Spleen (tissue), 11 donors: ENCODE measurements around the gene CDK14. TPM values are rescaled to one million over a fixed set of nuclear protein-coding genes. Genes with fewer than 3 reads are reported as not detected.

ENCODE experiments used
- DNase-seq: peaks from one replicate; pipeline ENCODE4 v3.0.0-alpha.2; 2020
- H3K27ac ChIP-seq, 8 donors: fragments of 200-600 bp; sonication (generic) in 7 of 8; 1 replicate in 4 of 8; 2 replicates in 4 of 8; pipeline versions ENCODE4 v1.5.0 to v1.8.0; 2016 to 2021; ENCODE audit warnings: inconsistent platforms in 4 of 8, mild to moderate bottlenecking in 4 of 8, moderate library complexity in 1 of 8
- H3K27me3 ChIP-seq, 7 donors: fragments of 200-600 bp; sonication (generic) in 6 of 7; replicated peaks in 1 of 7; 1 replicate in 4 of 7; 2 replicates in 3 of 7; pipeline versions ENCODE4 v1.5.0 to v1.8.0; 2016 to 2021; ENCODE audit warnings: inconsistent platforms in 3 of 7, mild to moderate bottlenecking in 1 of 7
- H3K36me3 ChIP-seq, 6 donors: fragments of 200-600 bp; sonication (generic) in 5 of 6; 1 replicate in 4 of 6; 2 replicates in 2 of 6; pipeline versions ENCODE4 v1.5.0 to v1.8.0; 2016 to 2021; ENCODE audit warnings: inconsistent platforms in 2 of 6
- H3K4me1 ChIP-seq, 6 donors: fragments of 200-600 bp; sonication (generic) in 5 of 6; 1 replicate in 3 of 6; 2 replicates in 3 of 6; pipeline versions ENCODE4 v1.5.0 to v1.8.0; 2016 to 2021; ENCODE audit warnings: inconsistent platforms in 3 of 6
- H3K4me3 ChIP-seq, 8 donors: fragments of 200-600 bp; sonication (generic) in 7 of 8; 1 replicate in 4 of 8; 2 replicates in 4 of 8; pipeline versions ENCODE4 v1.5.0 to v1.8.0; 2016 to 2021; ENCODE audit warnings: inconsistent platforms in 4 of 8, mild to moderate bottlenecking in 4 of 8, moderate library complexity in 2 of 8
- H3K9me3 ChIP-seq, 8 donors: fragments of 200-600 bp; sonication (generic) in 7 of 8; 1 replicate in 4 of 8; 2 replicates in 4 of 8; pipeline versions ENCODE4 v1.5.0 to v1.8.0; 2016 to 2021; ENCODE audit warnings: inconsistent platforms in 4 of 8
- POLR2A ChIP-seq, 3 donors: fragments of 450-650 bp; IDR thresholded peaks; one replicate each; pipeline ENCODE4 v1.5.1; 2017; ENCODE audit warnings: antibody characterized with exemption in 3 of 3, mild to moderate bottlenecking in 1 of 3
- POLR2AphosphoS5 ChIP-seq, 3 donors: sonication (generic); formaldehyde crosslinking; IDR thresholded peaks; one replicate each; pipeline ENCODE4 v1.5.1; 2017; ENCODE audit warnings: antibody characterized with exemption in 3 of 3
- WGBS, 5 donors: extraction: QIAGEN DNeasy Blood & Tissue Kit in 3 of 5; methylation state at CpG; one replicate each; pipeline versions ENCODE4 v1.1.5 to v1.1.7; 2013 to 2018; 5-methylcytosine and 5-hydroxymethylcytosine counted together
- intact Hi-C: fragments of 100-400 bp; cut with DNase I; formaldehyde crosslinking; loops from one replicate; pipeline ENCODE4 v1.15.0; 2023; ENCODE audit warnings: low total_unique reads
- polyA plus RNA-seq, 3 donors: library from polyadenylated mRNA; stranded (reverse); fragments of 200-250 nt; gene quantifications; one replicate each; pipeline ENCODE4 v1.2.1, GENCODE V29; 2013
- total RNA-seq, 7 donors: library from RNA; depleted of rRNA in 3 of 7; stranded (reverse); fragments of >200 nt in 3 of 7; fragmentation: NEBNext Ultra II Directional in 4 of 7; extraction: Animal tissue kit (Norgen Biotek cat#: 25700) in 4 of 7; gene quantifications; one replicate each; pipeline versions ENCODE4 v1.1.0 to v1.2.1, GENCODE V29; 2016 to 2021
- TF ChIP-seq, protein P1 (sequence below), 11 experiments: fragments of 200-600 bp in 7 of 11; fragments of 450-650 bp in 4 of 11; sonication (generic) in 4 of 11; IDR thresholded peaks in 8 of 11; conservative IDR thresholded peaks in 3 of 11; 1 replicate in 7 of 11; 2 replicates in 4 of 11; pipeline versions ENCODE4 v1.4.0 to v1.8.0; 2016 to 2021; ENCODE audit warnings: antibody characterized with exemption in 11 of 11, inconsistent platforms in 4 of 11, mild to moderate bottlenecking in 1 of 11
- donor health status: healthy with polysubstance abuse.
- donor health status: DM: no; HTN: no; CAD: no; lungs with moderate emphysema.
- donor health status: DM: no; HTN: no; CAD: no.
- donor health status: Bipolar disorder and iron deficiency.
- donor health status: healthy.
- donor health status: DM: no; HTN: no; CAD: no.
- donor health status: DM: yes; HTN: yes; CAD: no.

The CDK14 gene
- total and polyA plus RNA-seq, 10 donors: 6.6 to 109 (median 51.2) TPM

DNA sequence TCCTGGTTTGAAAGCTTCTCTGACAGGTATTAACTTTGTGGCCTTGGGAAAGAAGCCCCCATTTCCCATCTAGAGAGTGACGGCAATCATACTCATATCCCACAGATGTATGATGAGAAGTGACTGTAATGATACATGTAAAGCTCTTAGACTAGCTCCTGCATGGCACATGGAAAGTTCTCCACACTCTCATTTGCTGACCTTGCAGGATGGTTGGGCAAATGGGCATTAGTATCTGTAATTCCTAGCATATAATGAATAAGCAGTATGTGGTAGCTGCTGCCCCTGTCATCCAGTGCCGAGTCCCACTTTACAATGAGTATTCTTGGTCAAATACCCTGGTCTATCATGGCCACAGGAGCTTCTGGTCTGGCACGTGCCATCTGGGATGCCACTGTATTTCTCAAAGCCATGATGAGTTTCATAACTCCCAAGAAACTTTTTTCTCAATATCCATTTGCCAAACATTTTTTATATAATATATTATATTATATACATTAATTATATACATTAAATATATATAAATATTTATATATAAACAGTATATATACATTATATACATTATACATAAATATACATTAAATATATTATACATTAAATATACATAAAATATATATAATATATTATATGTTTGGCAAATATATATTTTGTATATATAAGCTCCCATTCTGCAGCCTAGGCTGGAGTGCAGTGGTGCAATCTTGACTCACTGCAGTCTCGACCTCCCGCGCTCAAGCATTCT, 561.6 kb downstream of the CDK14 start:
- Histone ChIP-seq H3K4me3 (no peak overlapping the region), H3K36me3 (no peaks in the 10 kb centered on the region), H3K27me3 (no peaks in the 10 kb centered on the region), H3K27ac (no peak overlapping the region), H3K4me1 (no peaks in the 10 kb centered on the region), H3K9me3 (no peaks in the 10 kb centered on the region)
- WGBS, 5 donors: 79 to 82% (median 79%) methylated on average over 6 of the region's 6 CpGs
- DNase-seq: no peak
- TF ChIP-seq POLR2AphosphoS5 (IDR thresholded peaks at IDR 0.05) (no peak), POLR2A (IDR thresholded peaks at IDR 0.05) (no peak)
- TF ChIP-seq, protein P1, sequence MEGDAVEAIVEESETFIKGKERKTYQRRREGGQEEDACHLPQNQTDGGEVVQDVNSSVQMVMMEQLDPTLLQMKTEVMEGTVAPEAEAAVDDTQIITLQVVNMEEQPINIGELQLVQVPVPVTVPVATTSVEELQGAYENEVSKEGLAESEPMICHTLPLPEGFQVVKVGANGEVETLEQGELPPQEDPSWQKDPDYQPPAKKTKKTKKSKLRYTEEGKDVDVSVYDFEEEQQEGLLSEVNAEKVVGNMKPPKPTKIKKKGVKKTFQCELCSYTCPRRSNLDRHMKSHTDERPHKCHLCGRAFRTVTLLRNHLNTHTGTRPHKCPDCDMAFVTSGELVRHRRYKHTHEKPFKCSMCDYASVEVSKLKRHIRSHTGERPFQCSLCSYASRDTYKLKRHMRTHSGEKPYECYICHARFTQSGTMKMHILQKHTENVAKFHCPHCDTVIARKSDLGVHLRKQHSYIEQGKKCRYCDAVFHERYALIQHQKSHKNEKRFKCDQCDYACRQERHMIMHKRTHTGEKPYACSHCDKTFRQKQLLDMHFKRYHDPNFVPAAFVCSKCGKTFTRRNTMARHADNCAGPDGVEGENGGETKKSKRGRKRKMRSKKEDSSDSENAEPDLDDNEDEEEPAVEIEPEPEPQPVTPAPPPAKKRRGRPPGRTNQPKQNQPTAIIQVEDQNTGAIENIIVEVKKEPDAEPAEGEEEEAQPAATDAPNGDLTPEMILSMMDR (IDR thresholded peaks at IDR 0.05 in 8 of 11, conservative IDR thresholded peaks at IDR 0.05 in 3 of 11): no peak
- intact Hi-C loops: no loop called here

GRCh38 chr7:91162436-91162835, 566.3 kb downstream of the CDK14 start:
- intact Hi-C loops: no loop called here
- no peak for DNase-seq
- Histone ChIP-seq H3K4me3 (no peak overlapping the region), H3K9me3 (no peaks in the 10 kb centered on the region), H3K36me3 (no peaks in the 10 kb centered on the region), H3K4me1 (peaks cover 0 to 18% (median 10%) of the 10 kb centered on the region in 6 donors), H3K27me3 (no peaks in the 10 kb centered on the region), H3K27ac (no peak overlapping the region)
- TF ChIP-seq, protein P1 (IDR thresholded peaks at IDR 0.05 in 8 of 11, conservative IDR thresholded peaks at IDR 0.05 in 3 of 11): no peak
- 52 to 64% (median 55%) methylated on average over 6 of the region's 6 CpGs for WGBS, 5 donors

DNA sequence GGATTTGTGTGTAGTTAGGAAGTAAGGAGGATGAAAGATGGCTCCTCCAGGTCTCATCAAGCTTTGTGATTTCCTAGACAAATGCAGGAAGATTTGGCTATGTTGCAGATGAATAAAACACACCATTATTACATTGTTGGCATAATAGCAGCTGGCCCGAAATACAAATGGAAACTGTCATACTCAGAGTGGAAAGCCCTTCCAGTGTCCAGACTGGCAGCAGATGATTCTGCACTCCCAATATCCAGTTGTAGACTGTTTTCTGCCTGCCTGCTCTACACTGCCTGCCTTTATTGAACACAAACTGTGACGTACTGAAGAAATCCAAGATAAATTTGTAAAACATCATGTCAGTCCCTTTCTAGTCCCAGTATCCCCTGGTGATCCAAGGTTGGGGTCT, 568.4 kb downstream of the CDK14 start:
- 88 to 95% (median 92%) methylated on average over 2 of the region's 2 CpGs for WGBS, 5 donors
- intact Hi-C loops: no loop called here
- no peaks in the 10 kb centered on the region for H3K27me3 ChIP-seq

More for the DNA sequence above, 568.4 kb downstream of the CDK14 start:
- Histone ChIP-seq H3K36me3 (no peaks in the 10 kb centered on the region), H3K4me1 (peaks cover 0 to 18% (median 10%) of the 10 kb centered on the region in 6 donors), H3K4me3 (no peak overlapping the region), H3K27ac (peak overlapping the region in 3 of 8 donors; percentile 65 to 75 (median 73)), H3K9me3 (no peaks in the 10 kb centered on the region)
- DNase-seq: no peak
- TF ChIP-seq, protein P1 (IDR thresholded peaks at IDR 0.05 in 8 of 11, conservative IDR thresholded peaks at IDR 0.05 in 3 of 11): no peak
- TF ChIP-seq POLR2AphosphoS5 (IDR thresholded peaks at IDR 0.05) (no peak), POLR2A (IDR thresholded peaks at IDR 0.05) (no peak)
